HG03060 (cell line): Measurements from ENCODE around the gene BTG2.
"Not testable (repeated sequence)": the region's sequence is repeated elsewhere in the genome, so short reads cannot be mapped to it uniquely, and the experiment has no call there.

Experiments
- ATAC-seq: cut with Tn5 transposase; IDR thresholded peaks from one replicate; pipeline ENCODE4 v1.9.1; 2021; ENCODE audit warnings: low read depth, moderate number of reproducible peaks; ENCODE audit not compliant: unreplicated experiment

The BTG2 gene

DNA sequence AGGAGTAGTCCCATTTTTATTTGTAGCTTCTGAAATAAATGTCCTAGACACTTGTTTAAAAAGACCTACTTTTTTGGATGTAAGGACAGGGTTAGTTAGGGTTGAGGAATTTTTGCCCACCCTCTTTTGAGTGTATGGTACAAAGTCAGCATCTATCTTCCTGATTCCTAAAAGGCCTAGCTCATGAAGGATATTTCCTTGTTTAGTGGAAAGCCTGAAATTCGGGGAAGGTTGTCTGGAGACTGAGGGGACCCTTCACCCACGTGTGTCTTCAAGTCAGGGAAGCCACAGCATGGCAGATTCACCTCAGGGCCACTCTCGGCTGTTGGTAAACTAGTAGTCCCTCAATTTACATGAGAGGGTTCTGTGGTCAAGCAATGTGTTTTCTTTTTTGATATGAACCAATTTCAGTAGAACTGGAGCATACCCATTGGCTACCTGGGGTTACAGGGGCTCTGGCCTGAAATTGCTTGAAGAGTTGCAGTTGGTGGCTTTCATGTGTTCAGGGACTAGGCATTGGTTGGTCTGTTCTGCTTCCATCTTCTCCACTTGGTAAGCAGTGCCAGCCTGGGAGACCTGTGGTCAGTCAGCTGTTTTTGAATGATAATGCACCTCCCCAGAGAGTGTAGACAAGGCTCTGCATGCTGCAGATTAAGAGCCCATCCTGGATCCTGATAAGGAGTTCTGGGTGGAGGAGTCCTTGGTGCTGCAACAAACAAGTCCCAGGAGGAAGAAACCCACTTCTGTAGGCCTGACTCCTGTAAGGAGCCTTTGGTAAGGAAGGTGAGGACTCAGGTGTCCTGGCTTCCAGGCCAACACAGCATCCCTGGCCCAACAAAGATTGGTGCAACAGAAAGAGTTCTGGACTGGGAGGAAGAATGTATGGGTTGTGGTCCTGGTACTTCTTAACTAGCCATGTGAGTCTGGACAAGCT is 6.3 kb downstream of the BTG2 start:
- no peak for ATAC-seq

DNA sequence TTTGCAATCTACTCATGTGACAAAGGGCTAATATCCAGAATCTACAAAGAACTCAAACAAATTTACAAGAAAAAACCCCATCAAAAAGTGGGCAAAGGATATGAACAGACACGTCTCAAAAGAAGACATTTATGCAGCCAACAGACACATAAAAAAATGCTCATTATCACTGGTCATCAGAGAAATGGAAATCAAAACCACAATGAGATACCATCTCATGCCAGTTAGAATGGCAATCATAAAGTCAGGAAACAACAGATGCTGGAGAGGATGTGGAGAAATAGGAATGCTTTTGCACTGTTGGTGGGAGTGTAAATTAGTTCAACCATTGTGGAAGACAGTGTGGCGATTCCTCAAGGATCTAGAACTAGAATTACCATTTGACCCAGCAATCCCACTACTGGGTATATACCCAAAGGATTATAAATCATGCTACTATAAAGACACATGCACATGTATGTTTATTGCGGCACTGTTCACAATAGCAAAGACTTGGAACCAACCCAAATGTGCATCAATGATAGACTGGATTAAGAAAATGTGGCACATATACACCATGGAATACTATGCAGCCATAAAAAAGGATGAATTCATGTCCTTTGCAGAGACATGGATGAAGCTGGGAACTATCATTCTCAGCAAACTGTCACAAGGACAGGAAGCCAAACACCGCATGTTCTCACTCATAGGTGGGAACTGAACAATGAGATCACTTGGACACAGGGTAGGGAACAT is 8.9 kb downstream of the BTG2 start:
- ATAC-seq = not testable (repeated sequence)

DNA sequence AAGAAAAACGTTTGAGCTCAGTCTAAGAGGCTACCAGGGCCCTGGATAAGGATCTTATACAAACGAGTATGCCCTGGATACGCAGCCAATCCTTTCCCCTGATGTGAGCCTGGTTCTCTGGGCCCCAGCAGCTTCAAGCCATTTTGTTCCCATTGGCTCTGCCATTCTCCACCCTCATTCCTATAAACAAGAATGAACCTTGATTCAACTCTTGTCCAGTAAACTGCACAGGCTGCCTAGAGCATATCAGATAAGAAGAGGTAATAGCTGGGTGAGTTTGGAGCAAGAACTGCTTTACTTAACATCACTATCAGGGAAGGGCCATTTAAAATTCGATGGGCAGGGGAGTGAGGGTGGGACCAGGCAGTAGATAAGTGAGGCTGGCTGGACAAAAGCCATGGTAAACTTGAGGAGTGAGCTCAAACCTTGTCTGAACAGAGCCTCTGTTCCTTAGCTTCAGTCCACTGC is 11.3 kb downstream of the BTG2 start:
- no peak for ATAC-seq

DNA sequence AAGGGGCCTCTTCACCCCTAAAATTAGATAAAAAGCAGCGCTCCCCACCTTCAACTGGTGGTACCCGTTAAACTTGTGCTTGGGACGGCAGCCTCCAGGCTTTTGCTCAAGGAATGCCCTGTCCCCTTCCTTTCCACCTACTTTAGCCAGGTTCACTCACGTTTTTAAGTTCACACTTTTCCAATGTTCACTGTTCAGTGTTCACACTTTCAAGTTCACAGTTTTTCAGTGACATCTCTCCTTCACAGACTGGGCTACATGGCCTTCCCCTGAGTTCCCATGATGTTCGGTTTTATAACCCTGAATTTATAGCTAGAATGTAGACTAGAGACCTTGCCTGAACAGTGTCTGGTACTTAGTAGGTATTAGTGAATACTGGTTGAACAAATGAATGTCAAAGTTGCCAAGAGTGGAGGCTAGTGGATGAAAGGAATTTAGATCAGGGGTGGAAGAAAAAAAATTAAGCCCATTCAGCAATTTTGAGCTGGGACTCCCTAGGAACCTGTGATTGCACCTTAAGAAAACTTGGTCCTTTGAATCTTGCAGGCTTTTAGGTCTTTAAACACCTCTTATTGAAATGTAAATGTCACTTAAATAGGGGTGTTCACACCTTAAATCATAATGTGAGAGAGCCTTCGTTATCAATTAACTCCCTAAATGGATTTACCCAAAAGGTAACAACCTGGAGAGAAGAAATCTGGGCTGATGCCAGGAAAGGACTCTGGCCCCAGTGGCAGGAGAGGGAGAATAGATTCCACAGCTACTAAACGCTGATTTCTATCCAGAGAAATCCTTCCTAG is 12.3 kb downstream of the BTG2 start:
- ATAC-seq = no peak

DNA sequence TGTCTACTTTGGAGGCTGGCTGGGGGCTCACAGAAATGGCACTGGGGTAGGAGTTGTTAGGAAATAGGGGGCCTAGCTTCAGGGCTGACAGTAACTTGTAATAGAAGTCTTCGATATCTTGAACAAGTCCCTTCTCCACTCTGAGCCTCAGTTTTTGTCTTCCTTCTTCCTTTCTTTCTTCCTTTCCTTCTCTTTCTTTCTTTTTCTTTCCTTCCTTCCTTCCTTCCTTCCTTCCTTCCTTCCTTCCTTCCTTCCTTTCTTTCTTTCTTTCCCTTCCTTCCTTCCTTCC is 12.9 kb downstream of the BTG2 start:
- no peak for ATAC-seq

DNA sequence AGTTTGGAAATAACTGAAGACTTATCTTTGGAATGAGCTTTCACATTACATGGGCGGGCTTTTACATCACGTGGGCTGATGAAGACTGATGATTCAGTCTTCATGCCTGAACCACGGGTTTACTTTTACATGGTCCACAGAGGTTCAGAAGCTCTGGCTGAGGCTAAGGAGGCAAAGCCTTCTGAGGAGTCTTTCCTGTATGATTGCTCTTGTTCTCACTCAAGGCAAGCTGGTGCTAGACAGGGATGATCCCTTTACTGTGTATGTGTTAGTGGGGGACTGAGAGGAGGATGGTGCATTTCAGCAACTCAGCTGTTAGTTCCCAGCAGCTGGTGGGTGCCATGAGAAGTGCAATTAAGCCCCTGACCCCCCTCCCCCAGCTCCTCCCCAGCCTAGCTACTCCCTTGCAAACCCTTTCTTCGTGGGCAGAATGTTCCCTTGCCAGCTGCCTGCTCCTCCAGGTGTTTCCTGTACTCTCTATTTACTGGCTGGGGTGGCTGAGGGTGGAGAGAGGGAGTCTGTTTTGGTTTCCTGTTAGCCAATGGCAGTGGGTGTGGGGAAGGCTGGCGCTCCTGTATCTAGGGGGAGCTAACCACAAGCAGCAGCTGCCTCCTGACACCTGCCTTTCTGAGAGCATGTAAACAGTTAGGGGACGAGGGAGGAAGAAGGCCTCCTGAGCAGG is 15.4 kb downstream of the BTG2 start:
- ATAC-seq = peak; percentile 33

DNA sequence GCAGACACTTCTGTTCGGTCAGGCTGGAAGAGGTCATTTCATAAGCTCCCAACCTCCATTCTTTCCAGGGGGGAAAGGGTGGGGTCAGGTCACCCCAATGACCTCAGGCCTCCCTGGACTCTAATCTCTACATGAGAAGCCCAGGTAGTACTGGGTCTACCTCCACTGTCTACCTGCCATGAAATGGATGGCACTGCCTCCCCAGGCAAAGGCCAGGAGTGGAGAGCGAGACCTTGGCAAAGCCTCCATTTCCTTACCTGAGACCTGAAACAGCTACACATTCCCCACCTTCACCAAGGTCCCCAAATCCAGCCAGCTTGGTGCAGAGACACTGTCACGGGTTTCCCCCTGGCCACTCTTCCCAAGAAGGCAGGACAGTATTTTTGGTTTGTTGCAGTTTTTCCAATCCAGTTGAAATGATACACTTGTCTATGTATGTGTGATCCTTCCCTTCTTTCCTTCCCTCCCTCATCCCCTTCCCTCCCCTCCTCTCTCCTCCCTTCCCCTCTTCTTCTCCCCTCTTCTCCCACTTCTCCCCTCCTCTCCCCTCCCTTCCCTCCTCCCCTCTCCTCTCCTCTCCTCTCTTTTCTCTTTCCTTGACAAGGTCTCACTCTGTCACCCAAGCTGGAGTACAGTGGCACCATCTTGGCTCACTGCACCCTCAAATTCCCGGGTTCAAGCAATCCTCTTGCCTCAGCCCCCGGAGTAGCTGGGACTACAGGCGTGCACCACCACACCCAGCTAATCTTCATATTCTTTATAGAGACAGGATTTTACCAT is 16.1 kb downstream of the BTG2 start:
- no peak for ATAC-seq

DNA sequence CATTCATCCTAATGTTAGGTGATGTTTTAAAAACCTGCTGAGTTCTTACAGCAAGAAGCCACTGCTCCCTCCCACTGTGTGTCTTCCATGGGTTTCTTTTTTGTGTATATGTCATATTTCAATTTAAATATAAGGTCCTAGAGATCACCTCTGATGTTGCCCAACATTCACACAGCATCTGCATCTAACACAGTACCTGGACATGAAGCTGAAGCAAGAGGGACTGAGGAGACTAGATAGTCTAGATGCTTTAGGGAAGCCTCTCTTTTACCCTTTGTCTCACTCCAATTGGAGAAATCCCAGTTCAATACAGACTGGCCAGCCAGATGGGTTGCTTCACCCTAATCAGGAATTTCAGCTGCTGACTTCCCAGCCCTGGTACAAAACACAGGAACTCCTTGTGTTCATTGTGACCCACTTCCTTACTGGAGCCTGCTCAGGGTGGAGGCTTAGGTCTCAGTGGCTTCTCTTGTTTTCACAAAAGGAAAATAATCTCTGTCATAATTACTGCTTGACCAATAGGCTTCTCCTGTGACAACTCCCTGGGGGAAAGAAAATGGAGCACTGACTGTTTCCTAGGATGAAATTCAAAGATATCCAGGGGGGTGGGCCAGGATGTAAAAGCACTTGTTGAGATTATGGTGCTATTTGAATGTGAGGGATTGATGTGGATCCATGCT is 17.3 kb downstream of the BTG2 start:
- no peak for ATAC-seq

DNA sequence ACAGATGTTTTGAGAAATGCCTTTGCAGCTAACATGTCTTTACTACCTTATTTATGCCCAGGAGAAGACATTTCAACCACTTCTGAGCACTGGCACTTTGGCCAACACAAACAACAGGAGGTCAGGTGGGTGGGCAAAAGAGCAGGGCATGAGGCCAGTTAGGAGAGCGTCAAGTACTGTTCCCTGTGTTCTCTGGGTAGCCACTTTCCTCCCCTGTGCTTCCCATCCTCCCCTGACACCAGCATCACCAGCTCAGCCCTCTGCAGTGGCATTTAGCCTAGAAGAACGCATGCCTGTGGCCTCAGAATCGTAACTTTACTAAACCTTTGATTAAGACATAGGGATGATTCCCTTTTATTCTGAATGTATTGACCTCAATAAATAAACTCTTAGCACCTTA is 18.3 kb downstream of the BTG2 start:
- no peak for ATAC-seq

DNA sequence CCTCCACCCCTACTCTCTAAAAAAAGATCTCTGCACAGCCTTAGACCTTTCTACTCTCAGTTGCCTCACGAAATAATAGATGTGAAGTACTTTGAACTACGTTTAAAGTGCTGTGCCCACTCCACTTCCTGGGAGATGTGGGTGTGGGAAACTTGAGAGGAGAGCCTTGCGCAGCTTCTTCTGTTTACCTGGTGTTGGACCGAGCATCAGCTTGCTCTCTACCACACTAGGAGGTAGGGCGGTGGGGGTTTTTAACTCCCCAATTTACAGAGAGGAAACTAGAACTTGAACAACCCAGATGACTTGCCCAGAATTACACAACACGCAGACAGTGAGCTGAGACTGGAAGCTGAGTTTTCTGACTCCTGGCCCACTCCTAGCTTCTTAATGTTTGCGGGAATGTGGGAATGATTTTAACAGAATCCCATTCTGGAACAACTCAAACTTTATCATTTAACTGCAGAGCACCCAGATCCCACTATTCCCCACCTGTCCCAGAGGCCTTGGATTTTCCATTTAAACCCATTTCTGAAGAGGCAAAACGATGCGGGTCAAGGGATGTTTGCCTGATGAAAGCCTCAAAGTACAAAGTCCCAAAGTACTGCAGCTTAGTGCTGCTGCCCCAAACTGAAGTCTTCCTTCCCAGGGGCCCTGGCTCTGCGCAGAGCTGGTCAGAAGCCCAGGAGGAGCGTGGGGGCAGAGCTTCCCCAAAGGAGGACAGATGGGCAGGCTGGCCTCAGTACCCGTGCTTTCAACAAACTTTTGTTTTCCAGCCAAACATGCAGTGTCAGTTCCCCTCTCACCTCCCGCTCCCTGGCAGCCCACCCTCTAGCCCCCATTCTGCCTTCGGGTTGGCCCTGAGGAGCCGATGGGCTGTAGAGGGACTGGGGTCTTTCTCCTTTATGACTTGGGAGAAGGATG is 19.0 kb downstream of the BTG2 start:
- no peak for ATAC-seq

DNA sequence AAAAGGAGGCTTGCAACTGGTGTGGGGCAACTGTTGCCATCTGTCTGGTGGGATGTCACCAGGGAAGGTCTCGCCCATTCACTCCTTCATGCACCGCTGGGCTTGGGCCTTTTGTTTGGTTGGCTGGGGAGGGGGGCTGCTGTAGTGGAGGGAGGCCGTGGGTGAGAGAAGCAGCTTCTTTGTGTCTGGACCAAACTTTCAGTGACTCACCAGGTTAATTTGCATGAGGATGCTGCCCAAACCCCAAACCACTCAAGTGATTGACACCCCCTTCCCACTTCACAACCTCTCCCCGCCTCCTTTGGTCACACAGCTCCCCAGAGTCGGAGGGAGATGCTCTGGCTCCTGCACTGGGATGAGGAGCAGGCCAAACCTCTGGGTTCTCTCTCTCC is 19.7 kb downstream of the BTG2 start:
- no peak for ATAC-seq

DNA sequence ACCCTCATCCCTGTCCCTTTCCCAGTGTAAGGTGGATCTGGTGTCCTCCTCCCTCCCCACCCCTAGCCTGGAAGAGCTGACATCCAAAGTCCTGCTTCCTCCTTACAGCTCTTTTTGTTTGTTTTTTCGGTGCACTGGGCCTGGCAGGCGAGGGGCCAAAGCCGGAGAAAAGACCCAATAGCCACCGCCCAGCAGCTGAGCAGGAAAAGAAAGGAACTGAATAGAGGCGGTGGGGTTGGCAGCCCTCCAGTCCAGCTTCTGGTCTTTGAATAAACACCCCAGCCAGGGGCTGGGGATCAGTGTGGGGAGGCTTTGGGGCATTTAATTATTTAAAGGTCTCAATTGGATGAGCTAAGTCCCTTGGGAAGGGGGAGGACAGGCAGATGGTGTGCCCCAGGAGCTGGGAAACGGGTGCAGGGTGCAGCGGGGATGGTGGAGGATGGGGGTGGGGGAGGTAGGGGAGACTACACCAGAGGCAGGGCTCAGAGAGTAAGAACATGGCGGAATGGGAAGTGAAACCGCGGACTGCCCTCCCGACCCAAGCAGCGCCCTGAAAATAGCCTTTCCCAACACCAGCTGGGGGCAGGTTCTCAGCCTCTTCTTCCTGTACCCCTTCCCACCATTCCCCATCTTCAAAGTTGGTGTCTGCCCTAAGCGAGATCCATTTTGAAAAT is 20.2 kb downstream of the BTG2 start:
- ATAC-seq = no peak

DNA sequence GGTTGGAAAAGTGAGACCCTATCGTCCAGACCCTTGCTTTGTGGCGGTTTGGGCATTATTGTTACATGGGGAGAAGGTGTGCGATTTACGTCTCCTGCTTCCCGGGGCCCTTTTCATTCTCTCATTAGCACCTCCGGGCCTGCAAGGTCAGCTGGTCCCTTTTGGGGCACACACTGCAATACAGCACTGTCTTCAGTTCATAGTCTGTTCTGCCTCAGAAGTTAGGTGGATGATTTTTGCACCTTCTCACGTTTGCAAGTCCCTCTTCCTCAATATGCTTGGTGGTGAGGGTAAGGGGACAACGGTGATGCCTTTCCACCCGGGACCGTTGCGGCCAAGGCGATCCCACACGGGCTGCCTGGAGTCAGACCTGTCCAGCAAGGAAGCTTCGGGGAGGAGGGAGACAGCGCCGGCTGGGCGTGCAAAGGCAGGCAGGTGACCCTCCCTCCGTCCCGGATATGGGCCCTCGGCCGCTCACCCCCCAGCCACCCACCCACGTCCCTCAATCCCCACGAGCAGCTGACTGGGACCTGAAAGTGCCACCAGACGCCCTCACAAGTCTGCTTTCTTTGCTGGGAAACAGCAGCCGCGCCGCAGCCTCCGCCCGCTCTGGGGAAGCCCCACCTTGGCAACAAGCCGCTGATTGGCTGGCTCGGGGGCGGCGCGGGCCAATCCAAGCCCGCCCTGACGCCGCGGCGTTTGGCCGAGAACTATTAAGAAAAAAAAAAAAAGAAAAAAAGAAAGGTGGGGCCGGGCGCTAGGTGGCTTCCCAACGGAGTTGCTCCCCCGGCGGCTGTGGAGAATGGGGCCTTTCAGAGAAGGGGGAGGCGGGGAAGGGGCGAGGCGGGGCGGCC is 21.7 kb downstream of the BTG2 start:
- peak; percentile 35 for ATAC-seq

DNA sequence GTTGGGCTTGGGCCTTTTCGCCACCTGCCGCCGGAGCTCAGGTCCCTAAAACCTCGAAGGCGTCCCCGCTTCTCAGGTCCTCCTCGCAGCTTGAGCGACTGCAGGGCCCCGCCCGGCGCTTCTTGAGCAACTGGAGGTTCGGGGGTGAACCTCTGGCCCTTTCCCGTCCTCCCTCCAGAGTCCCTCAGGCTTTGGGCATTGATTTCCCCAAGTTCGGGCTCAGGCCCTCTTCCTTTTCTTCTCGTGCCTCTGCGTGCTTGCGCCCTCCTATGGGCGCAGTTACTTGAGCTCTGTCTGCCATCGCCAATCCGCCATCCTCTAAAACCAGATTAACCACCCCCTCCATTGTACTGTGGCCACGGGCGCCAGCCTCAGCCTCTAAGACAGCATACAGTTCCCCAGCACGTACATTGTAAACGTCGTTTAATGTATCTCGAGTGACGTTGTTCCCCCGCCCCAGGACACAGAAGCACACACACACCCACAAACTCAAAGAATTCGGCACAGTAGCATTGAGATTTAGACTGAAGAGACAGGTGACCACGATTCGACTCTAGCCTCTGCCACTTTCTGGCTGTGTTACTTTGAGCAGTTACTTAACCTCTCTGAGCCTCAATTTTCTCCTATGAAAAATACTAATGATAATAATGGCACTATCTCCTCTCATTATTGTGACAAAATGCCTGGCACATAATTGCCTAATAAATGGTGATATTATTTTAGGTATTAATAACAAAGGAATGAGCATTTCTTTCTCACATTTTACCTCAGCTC is 22.6 kb downstream of the BTG2 start:
- peak; percentile 17 for ATAC-seq

DNA sequence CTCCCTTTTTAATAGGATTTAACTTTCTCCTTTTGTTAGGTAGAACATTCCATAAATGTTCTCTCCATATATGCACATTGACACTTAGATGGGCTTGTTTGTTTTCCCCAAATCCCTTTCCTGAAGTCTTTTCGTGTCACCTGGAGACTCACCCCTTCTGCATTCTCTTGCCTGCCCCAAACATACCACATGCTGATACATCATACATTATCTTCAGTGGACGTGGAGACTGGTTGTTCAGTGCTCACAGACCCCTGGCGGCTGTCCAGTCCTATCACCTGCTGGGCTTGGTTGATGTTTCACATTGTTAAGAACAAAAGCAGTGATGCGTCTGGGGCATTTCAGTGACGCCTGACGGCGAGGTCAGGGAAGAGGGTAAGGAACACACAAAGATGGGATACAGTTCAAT is 23.4 kb downstream of the BTG2 start:
- no peak for ATAC-seq

DNA sequence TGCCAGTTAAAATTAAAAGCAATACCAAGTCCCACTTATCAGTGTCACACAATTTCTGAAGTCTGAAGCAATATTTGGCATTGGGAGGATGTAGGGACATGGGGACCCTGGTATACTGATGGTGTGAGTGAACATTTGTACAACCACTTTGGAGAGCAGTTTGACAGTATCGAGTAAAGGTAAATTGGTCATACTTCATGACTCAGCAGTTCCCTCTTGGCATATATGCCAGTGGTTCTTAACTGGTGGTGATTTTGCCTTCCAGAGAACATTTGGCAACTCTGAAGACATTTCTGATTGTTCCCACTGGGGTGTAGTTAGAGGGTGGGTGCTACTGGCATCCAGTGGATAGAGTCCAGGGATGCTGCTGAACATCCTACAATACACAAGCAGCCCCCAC is 25.9 kb downstream of the BTG2 start:
- no peak for ATAC-seq
